Panc1 (cell line): ENCODE data around the gene SNRPB2. TPM values are rescaled to one million over a fixed set of nuclear protein-coding genes. Genes with fewer than 3 reads are reported as not detected.

Experiments used
- ATAC-seq: fragments of 200-7000 bp; cut with Tn5 transposase; 2 replicates; pipeline ENCODE4 v1.9.1; 2020; ENCODE audit warnings: mild to moderate bottlenecking, moderate library complexity
- BruUV-seq: library from RNA; stranded (reverse); fragments of 400-500 nt; replicated peaks from 2 replicates; lab custom pipeline; 2021; lab: Mats Ljungman, UMichigan
- CTCF ChIA-PET: fragments of 300-600 bp; sonication (Branson Sonifier 250); formaldehyde crosslinking; loops from one replicate; lab custom pipeline; 2022; ENCODE audit warnings: antibody characterized with exemption; lab: Charles Lee
- POLR2A ChIA-PET: fragments of 300-600 bp; sonication (Branson Sonifier 250); formaldehyde crosslinking; loops from one replicate; lab custom pipeline; 2022; ENCODE audit warnings: antibody characterized with exemption; lab: Charles Lee
- DNase-seq: peaks from one replicate; pipeline ENCODE4 v3.0.0-alpha.2; 2010; ENCODE audit warnings: low read depth, low spot score
- H3K27ac ChIP-seq: 2 replicates; pipeline ENCODE4 v1.5.1; 2011; ENCODE audit warnings: mild to moderate bottlenecking, low read length, inconsistent platforms
- H3K27me3 ChIP-seq: fragments of 200-500 bp; sonication (Bioruptor generic); 2 replicates; pipeline ENCODE4 v1.6.0; 2014; ENCODE audit warnings: low read length, inconsistent platforms; ENCODE audit not compliant: control insufficient read depth, insufficient read depth
- H3K36me3 ChIP-seq: fragments of 200-500 bp; sonication (Bioruptor generic); 2 replicates; pipeline ENCODE4 v1.5.1; 2014; ENCODE audit warnings: inconsistent platforms, mild to moderate bottlenecking, low read length, moderate library complexity; ENCODE audit not compliant: control insufficient read depth, insufficient read depth
- H3K4me1 ChIP-seq: 2 replicates; pipeline ENCODE4 v1.5.1; 2011; ENCODE audit warnings: inconsistent platforms, mild to moderate bottlenecking, low read length, moderate library complexity; ENCODE audit not compliant: control insufficient read depth, insufficient read depth
- H3K4me3 ChIP-seq, 2 experiments: 2 replicates each; pipeline ENCODE4 v1.5.1; 2011 to 2012; ENCODE audit warnings: low read depth in 2 of 2, low read length in 2 of 2, mild to moderate bottlenecking in 2 of 2, inconsistent platforms in 1 of 2, moderate library complexity in 1 of 2
- H3K9me3 ChIP-seq: fragments of 200-500 bp; sonication (Bioruptor generic); 2 replicates; pipeline ENCODE4 v1.5.1; 2014; ENCODE audit warnings: low read depth, mild to moderate bottlenecking, inconsistent platforms, low read length, moderate library complexity; ENCODE audit not compliant: control insufficient read depth, insufficient read depth
- POLR2AphosphoS5 ChIP-seq: IDR thresholded peaks from 2 replicates; pipeline ENCODE4 v1.6.1; 2012; ENCODE audit warnings: mild to moderate bottlenecking, low read depth, low read length, moderate library complexity
- REST ChIP-seq, 2 experiments: IDR thresholded peaks; 2 replicates each; pipeline ENCODE4 v1.6.1; 2011 to 2012; ENCODE audit warnings: low read depth in 2 of 2, control low read depth in 1 of 2, low read length in 1 of 2, mild to moderate bottlenecking in 1 of 2, moderate library complexity in 1 of 2; ENCODE audit not compliant: insufficient read depth in 1 of 2
- SIN3A ChIP-seq: IDR thresholded peaks from 2 replicates; pipeline ENCODE4 v1.6.1; 2012; ENCODE audit warnings: low read depth, mild to moderate bottlenecking, low read length, moderate library complexity, borderline replicate concordance; ENCODE audit not compliant: insufficient read depth
- TCF7L2 ChIP-seq: IDR thresholded peaks from 2 replicates; pipeline ENCODE4 v1.6.1; 2011; ENCODE audit warnings: mild to moderate bottlenecking, low read depth, low read length, inconsistent platforms
- in situ Hi-C: cut with HindIII; loops from 2 replicates; pipeline ENCODE4 v1.10.0; 2016; ENCODE audit warnings: low sequenced_read_pairs, low pct_unique_long_range_greater_than_20kb
- intact Hi-C: fragments of 100-400 bp; cut with micrococcal nuclease; formaldehyde crosslinking; loops from one replicate; pipeline ENCODE4 v1.10.0; 2022; ENCODE audit not compliant: unreplicated experiment
- total RNA-seq: library from RNA; stranded (reverse); gene quantifications from one replicate; pipeline ENCODE4 v1.2.1, GENCODE V29; 2021; ENCODE audit not compliant: unreplicated experiment
- TF ChIP-seq, protein P1 (sequence below): fragments of 450-650 bp; IDR thresholded peaks from 2 replicates; pipeline ENCODE4 v1.5.1; 2017; ENCODE audit warnings: mild to moderate bottlenecking

SNRPB2 gene
- total RNA-seq, 1 experiment from 2014 or later = 68.5 TPM

DNA sequence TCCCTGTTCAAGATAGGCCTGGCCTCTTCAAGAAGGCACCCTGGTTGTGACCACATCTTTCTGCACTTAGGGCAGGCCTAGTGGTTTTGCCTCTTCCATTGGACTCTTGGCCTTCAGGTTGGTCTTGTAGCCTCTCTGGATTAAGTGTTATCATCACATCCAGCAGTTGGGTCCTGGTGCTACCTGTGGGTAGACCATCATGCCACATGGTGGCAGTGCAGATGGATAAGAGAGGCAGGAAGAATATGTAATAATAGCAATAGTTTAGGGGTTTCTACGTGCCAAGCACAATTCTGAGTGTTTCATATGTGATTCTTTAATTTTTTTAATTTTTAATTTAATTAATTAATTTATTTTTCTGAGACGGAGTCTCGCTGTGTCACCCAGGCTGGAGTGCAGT lies 28.5 kb upstream of the SNRPB2 start:
- Histone ChIP-seq H3K27ac (no peak overlapping the region), H3K4me1 (no peaks in the 10 kb centered on the region), H3K36me3 (no peaks in the 10 kb centered on the region), H3K27me3 (peaks cover 9% of the 10 kb centered on the region), H3K4me3 (no peak overlapping the region), H3K9me3 (no peaks in the 10 kb centered on the region)
- no peak for TF ChIP-seq TCF7L2
- TF ChIP-seq, protein P1, sequence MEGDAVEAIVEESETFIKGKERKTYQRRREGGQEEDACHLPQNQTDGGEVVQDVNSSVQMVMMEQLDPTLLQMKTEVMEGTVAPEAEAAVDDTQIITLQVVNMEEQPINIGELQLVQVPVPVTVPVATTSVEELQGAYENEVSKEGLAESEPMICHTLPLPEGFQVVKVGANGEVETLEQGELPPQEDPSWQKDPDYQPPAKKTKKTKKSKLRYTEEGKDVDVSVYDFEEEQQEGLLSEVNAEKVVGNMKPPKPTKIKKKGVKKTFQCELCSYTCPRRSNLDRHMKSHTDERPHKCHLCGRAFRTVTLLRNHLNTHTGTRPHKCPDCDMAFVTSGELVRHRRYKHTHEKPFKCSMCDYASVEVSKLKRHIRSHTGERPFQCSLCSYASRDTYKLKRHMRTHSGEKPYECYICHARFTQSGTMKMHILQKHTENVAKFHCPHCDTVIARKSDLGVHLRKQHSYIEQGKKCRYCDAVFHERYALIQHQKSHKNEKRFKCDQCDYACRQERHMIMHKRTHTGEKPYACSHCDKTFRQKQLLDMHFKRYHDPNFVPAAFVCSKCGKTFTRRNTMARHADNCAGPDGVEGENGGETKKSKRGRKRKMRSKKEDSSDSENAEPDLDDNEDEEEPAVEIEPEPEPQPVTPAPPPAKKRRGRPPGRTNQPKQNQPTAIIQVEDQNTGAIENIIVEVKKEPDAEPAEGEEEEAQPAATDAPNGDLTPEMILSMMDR = peak; percentile 33; the same call in 1 of the 2 replicates
- no peak for TF ChIP-seq REST (IDR thresholded peaks at IDR 0.05; ENCODE audit: insufficient read depth in 1 of 2, low read depth in 2 of 2, low read length in 1 of 2)
- TF ChIP-seq POLR2AphosphoS5 = no peak
- ChIA-PET POLR2A (no interaction called here), CTCF (no interaction called here)
- no peak for ATAC-seq
- DNase-seq = peak; percentile 1
- in situ Hi-C loops = no loop called here
- intact Hi-C loops = no loop called here
- BruUV-seq = no TSS peak

GRCh38 chr20:16703570-16703969 lies 26.3 kb upstream of the SNRPB2 start:
- in situ Hi-C loops = no loop called here
- Histone ChIP-seq H3K27ac (no peak overlapping the region), H3K27me3 (no peaks in the 10 kb centered on the region), H3K9me3 (no peaks in the 10 kb centered on the region), H3K36me3 (no peaks in the 10 kb centered on the region), H3K4me3 (no peak overlapping the region), H3K4me1 (no peaks in the 10 kb centered on the region)
- TF ChIP-seq, protein P1 = no peak
- TF ChIP-seq TCF7L2 (no peak), SIN3A (no peak)
- no peak for DNase-seq
- CTCF ChIA-PET = no interaction called here
- ATAC-seq = no peak
- POLR2A ChIA-PET = no interaction called here
- intact Hi-C loops = no loop called here
- BruUV-seq = no TSS peak
